GM18526 (cell line): ENCODE data around the gene LRRC51.

Source experiments
- POLR2A ChIP-seq: IDR thresholded peaks from 3 replicates; pipeline ENCODE4 v1.6.1; 2011; ENCODE audit not compliant: insufficient read length; ENCODE audit errors: extremely low read depth

The LRRC51 gene

DNA sequence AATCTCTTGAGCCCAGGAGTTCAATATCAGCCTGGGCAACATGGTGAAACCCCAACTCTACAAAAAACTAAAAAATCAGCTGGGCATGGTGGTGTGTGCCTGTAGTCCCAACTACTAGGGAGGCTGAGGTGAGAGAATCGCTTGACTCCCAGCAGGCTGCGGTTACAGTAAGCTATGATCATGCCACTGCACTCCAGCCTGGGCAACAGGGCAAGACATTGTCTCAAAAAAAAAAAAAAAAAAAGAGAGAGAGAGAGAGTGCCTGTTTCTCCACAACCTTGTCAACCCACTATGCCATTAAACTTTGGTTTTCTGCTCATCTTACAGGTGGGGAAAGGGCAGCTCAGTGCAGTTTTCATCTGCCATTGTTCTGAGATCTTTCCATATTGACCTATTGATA is 60.0 kb downstream of the LRRC51 start:
- TF ChIP-seq POLR2A = no peak

- TF ChIP-seq POLR2A = no peak
Observed at GRCh38 chr11:72141066-72141465, 60.4 kb downstream of the LRRC51 start.

DNA sequence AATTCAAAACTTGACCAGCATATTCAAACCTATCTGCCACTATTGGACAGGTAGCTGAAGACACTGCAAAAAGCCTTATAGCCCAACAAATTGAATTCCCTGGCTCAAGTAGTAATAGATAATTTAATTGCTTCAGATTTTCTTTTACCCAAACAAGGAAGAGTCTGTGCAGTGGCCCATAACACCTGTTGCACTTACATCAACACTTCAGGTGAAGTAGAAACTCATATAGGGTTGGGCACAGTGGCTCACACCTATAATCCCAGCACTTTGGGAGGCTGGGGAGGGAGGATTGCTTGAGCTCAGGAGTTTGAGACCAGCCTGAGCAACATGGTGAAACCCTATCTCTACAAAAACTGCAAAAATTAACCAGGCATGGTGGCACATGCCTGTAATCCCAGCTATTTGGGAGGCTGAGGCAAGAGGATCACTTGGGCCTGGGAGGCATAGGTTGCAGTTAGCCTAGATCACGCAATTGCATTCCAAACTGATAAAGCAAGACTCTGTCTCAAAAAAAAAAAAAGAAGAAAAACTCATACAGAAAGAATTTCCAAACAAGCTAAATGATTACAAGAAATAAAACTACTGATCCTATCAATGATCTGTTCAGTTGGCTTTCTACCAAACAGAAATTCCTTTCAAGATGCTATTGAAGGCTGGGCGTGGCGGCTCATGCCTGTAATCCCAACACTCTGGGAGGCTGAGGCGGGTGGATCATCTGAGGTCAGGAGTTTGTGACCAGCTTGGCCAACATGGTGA is 64.3 kb downstream of the LRRC51 start:
- TF ChIP-seq POLR2A = no peak
